IPS-18c (cell line): ENCODE data around the gene POLR1G.

ENCODE experiments used
- H3K4me3 ChIP-seq: 2 replicates; pipeline ENCODE4 v1.7.0; 2013; ENCODE audit warnings: low read depth, mild to moderate bottlenecking, low read length, moderate library complexity; ENCODE audit not compliant: insufficient read depth
- H3K9me3 ChIP-seq: one replicate; pipeline ENCODE4 v1.6.1; 2013; ENCODE audit warnings: mild to moderate bottlenecking, low read length, moderate library complexity; ENCODE audit not compliant: control insufficient read depth, insufficient read depth

POLR1G gene

GRCh38 chr19:45437328-45437727, 30.9 kb downstream of the POLR1G start:
- Histone ChIP-seq H3K9me3 (peaks cover 5% of the 10 kb centered on the region), H3K4me3 (no peak overlapping the region)

GRCh38 chr19:45439190-45439568, 32.7 kb downstream of the POLR1G start:
- Histone ChIP-seq H3K9me3 (peaks cover 5% of the 10 kb centered on the region), H3K4me3 (no peak overlapping the region; the same call in 1 of the 2 replicates)

- Histone ChIP-seq H3K9me3 (peaks cover 5% of the 10 kb centered on the region), H3K4me3 (peak overlapping the region; percentile 89)
These were observed 33.3 kb downstream of the POLR1G start for GRCh38 chr19:45439569-45440258.

- peaks cover 5% of the 10 kb centered on the region for H3K9me3 ChIP-seq
- peak overlapping the region; percentile 89 for H3K4me3 ChIP-seq
These were observed 33.8 kb downstream of the POLR1G start for GRCh38 chr19:45440259-45440638.

GRCh38 chr19:45440873-45441654, 34.6 kb downstream of the POLR1G start:
- Histone ChIP-seq H3K4me3 (no peak overlapping the region), H3K9me3 (peaks cover 5% of the 10 kb centered on the region)

GRCh38 chr19:45442408-45442777, 35.9 kb downstream of the POLR1G start:
- H3K4me3 ChIP-seq = no peak overlapping the region

GRCh38 chr19:45442778-45443461, 36.5 kb downstream of the POLR1G start:
- peak overlapping the region; percentile 56; the same call in 1 of the 2 replicates for H3K4me3 ChIP-seq
- peaks cover 5% of the 10 kb centered on the region for H3K9me3 ChIP-seq

More at GRCh38 chr19:45442408-45442777, 35.9 kb downstream of the POLR1G start:
- H3K9me3 ChIP-seq = peaks cover 5% of the 10 kb centered on the region

GRCh38 chr19:45443462-45444317, 37.2 kb downstream of the POLR1G start:
- peaks cover 5% of the 10 kb centered on the region for H3K9me3 ChIP-seq
- H3K4me3 ChIP-seq = peak overlapping the region; percentile 56

GRCh38 chr19:45444318-45445041, 38.0 kb downstream of the POLR1G start:
- H3K9me3 ChIP-seq = peaks cover 2% of the 10 kb centered on the region
- peak overlapping the region; percentile 59 for H3K4me3 ChIP-seq

GRCh38 chr19:45445139-45445538, 38.7 kb downstream of the POLR1G start:
- H3K9me3 ChIP-seq = peaks cover 2% of the 10 kb centered on the region
- no peak overlapping the region for H3K4me3 ChIP-seq

GRCh38 chr19:45446295-45446694, 39.9 kb downstream of the POLR1G start:
- Histone ChIP-seq H3K4me3 (no peak overlapping the region), H3K9me3 (no peaks in the 10 kb centered on the region)

- H3K4me3 ChIP-seq = no peak overlapping the region
- H3K9me3 ChIP-seq = no peaks in the 10 kb centered on the region
These were observed 40.5 kb downstream of the POLR1G start for GRCh38 chr19:45446944-45447343.

GRCh38 chr19:45448425-45448756, 41.9 kb downstream of the POLR1G start:
- no peaks in the 10 kb centered on the region for H3K9me3 ChIP-seq

GRCh38 chr19:45448887-45449299, 42.4 kb downstream of the POLR1G start:
- no peak overlapping the region for H3K4me3 ChIP-seq
- no peaks in the 10 kb centered on the region for H3K9me3 ChIP-seq

More at GRCh38 chr19:45448425-45448756, 41.9 kb downstream of the POLR1G start:
- H3K4me3 ChIP-seq = no peak overlapping the region

GRCh38 chr19:45450012-45450333, 43.5 kb downstream of the POLR1G start:
- peak overlapping the region; percentile 49; the same call in 1 of the 2 replicates for H3K4me3 ChIP-seq
- H3K9me3 ChIP-seq = no peaks in the 10 kb centered on the region

- H3K4me3 ChIP-seq = peak overlapping the region; percentile 59
These were observed 44.8 kb downstream of the POLR1G start for GRCh38 chr19:45451131-45451849.

More at GRCh38 chr19:45451131-45451849, 44.8 kb downstream of the POLR1G start:
- H3K9me3 ChIP-seq = no peaks in the 10 kb centered on the region
